Measurements from ENCODE around the gene PTPRG.
"Not testable (repeated sequence)": the region's sequence is repeated elsewhere in the genome, so short reads cannot be mapped to it uniquely, and the experiment has no call there.

The PTPRG gene

DNA sequence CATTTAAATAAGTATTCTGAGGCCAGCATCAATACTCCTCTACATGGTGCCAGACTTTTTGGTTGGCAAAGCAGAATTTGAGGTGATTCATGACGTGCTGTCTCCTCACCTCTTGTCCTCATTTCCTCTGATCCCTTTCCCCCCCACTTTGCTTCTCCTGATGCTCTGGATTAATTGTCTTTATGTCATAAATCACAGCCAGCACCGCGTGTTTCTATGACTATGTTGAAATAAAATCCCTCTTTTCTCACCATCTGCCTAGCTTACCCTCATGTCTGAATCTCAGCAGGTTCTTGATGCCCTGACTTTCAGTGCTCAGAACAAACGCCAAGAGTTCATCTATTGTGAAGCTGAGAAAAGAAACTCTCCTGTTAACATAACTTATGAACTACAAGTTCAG, 19.7 kb upstream of the PTPRG start:
- H3K27ac ChIP-seq: no peak overlapping the region
- TF ChIP-seq, protein P1, sequence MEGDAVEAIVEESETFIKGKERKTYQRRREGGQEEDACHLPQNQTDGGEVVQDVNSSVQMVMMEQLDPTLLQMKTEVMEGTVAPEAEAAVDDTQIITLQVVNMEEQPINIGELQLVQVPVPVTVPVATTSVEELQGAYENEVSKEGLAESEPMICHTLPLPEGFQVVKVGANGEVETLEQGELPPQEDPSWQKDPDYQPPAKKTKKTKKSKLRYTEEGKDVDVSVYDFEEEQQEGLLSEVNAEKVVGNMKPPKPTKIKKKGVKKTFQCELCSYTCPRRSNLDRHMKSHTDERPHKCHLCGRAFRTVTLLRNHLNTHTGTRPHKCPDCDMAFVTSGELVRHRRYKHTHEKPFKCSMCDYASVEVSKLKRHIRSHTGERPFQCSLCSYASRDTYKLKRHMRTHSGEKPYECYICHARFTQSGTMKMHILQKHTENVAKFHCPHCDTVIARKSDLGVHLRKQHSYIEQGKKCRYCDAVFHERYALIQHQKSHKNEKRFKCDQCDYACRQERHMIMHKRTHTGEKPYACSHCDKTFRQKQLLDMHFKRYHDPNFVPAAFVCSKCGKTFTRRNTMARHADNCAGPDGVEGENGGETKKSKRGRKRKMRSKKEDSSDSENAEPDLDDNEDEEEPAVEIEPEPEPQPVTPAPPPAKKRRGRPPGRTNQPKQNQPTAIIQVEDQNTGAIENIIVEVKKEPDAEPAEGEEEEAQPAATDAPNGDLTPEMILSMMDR (conservative IDR thresholded peaks at IDR 0.05): no peak

DNA sequence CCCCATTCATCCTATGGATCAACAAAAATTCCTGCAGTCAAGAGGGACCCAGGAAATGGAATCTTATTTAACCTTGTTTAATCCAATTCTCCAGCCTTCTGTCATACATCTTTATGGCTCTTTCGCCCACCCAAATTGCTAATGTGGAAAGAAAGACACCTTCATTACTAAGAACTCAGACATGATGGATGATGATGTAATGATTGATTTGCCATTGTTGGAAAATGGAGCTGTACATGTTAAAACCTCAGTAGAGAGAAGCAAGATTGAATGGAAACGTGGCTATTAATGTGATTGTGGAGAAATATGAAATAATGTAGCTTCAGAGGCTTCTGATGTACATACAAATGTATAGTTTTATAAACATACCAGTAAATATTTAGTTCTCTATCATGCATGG, 15.7 kb upstream of the PTPRG start:
- TF ChIP-seq, protein P1 (conservative IDR thresholded peaks at IDR 0.05): no peak
- H3K27ac ChIP-seq: no peak overlapping the region

DNA sequence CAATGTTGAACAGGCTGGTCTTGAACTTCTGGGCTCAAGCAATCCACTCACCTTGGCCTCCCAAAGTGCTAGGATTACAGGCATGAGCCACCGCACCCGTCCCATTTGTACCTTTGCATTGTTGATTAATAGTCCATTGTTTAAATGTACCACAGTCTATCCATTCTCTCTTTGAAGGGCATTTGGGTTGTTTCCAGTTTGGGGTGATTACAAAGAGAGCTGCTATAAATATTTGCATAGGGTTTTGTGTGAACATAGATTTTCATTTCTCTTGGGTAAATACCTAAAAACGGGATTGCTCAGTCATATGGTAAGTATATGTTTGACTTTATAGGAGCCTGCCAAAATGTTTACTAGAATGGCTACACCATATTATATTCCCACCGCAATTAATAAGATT, 13.7 kb upstream of the PTPRG start:
- H3K27ac ChIP-seq: no peak overlapping the region
- TF ChIP-seq, protein P1 (conservative IDR thresholded peaks at IDR 0.05): no peak

DNA sequence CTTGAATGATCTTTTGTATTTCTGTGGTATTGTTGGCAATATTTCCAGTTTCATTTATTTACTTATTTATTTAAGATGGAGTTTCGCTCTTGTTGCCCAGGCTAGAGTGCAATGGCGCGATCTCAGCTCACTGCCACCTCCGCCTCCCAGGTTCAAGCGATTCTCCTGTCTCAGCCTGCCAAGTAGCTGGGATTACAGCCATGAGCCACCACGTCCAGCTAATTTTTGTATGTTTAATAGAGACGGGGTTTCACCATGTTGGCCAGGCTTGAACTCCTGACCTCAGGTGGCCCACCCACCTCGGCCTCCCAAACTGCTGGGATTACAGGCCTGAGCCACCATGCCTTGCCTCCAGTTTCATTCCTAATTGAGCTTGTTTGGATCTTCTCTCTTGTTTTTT, 8.7 kb upstream of the PTPRG start:
- H3K27ac ChIP-seq: not testable (repeated sequence)

DNA sequence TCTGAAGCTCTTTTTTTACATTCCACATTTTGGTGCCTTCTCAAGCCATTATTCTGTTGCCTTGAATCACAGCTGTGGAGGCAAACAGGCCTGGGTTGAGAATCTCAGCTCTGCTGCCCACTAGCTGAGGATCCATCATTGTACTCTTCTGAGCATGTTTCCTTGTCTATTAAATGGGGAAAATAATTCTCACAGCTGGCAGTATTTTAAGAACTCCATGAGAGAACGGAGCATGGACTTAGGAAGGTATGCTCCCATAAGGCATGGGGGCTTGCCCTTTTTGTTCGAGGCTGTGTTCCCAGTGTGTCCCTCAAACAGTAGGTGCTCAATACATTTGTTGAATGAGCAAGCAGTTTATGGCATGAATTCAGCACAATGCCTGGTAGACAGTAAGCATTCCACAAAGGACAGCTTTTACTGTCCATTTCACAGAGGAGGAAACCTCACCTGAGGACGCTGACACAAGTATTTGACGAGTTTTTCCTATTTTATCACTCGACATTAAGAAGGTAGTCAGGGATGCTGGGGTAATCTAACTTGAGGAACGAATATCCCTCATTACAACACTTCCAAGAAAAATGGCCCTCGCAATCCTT, 2.1 kb upstream of the PTPRG start:
- TF ChIP-seq, protein P1 (conservative IDR thresholded peaks at IDR 0.05): peak; percentile 24; the same call in 1 of the 2 replicates
- H3K27ac ChIP-seq: no peak overlapping the region

DNA sequence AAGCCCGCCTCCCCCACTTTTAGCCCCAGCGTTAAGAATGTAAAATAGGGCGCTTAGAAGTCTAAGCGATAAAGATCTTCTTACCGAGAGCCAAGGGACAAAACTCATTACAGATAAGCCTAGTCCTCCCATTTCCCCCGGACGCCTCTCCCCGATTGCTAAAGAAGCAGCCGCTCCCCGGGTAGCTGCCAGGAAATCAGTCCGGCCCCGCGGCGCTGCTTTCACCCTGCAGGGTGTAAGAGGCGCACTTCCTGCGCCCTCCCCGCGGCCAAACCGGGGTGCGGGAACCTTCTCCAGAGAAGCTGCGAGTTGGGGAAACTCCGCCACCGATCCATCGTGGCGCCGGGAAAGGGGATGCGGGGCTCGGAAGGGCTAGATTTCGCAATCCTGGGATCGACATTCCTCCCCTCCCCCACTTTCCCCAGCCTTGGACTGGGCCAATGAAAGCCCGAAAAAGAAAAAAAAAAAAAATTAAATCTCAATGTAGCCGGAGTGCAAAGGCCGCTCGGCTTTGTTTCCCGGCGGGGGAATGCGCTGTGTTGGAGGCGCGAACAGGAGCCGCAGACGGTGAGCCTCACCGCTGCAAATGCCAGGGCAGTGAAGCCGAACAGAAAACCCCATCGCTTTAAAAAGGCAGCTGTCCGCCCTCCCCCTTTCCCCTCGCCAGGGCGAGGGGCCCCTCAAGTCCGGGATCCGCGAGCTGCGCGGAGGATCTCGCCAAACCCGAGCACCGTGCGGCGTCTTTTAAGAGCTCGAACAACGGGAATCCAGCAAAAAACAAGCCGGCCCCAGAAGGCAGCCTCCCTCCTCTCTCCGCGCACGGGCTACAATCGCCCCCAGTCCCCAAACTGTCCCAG, 626 bp upstream of the PTPRG start:
- TF ChIP-seq, protein P1 (conservative IDR thresholded peaks at IDR 0.05): no peak; the same call in 1 of the 2 replicates
- H3K27ac ChIP-seq: peak overlapping the region; percentile 95

DNA sequence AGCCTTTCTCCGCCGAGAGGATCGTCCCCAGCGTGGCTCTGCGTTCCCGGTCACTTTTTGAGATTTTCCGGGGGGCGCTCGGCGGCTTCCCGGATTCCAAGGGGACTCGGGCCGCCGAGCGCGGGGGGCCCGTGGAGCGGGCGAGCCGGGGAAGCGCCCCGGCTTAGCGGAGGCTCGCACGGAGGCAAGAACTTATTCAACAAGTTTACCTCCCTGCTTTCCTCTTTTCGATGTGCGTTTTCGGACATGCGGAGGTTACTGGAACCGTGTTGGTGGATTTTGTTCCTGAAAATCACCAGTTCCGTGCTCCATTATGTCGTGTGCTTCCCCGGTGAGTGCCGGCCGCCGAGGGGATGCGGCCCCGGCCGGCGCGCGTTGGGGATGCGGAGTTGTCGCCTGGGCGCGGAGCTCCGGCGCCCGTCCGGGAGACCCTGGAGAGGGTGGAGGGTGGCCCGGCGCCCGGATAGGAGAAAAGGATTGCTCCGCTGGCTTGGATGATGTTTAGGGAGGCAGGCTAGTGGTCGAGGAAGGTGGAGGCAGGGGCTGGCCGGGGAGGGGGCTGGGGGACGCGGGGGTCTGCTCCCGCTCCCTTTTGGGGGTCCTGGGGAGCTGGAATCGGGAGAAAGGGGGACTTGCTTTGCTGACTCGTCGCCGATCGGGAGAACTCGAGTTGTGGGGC, 810 bp downstream of the PTPRG start:
- TF ChIP-seq, protein P1 (conservative IDR thresholded peaks at IDR 0.05): no peak
- H3K27ac ChIP-seq: peak overlapping the region; percentile 95

Data from VCaP (cell line).